PC-9 (cell line): ENCODE results near the gene ASIC4. TPM values are rescaled to one million over a fixed set of nuclear protein-coding genes. Genes with fewer than 3 reads are reported as not detected.

Experiments used
- BruUV-seq: library from RNA; stranded (reverse); fragments of 400-500 nt; replicated peaks from 2 replicates; lab custom pipeline; 2021; lab: Mats Ljungman, UMichigan
- CTCF ChIA-PET: fragments of 300-600 bp; sonication (Branson Sonifier 250); formaldehyde crosslinking; loops from one replicate; lab custom pipeline; 2022; ENCODE audit warnings: antibody characterized with exemption; lab: Charles Lee
- POLR2A ChIA-PET: fragments of 300-600 bp; sonication (Branson Sonifier 250); formaldehyde crosslinking; loops from one replicate; lab custom pipeline; 2022; ENCODE audit warnings: antibody characterized with exemption; ENCODE audit not compliant: unreplicated experiment; lab: Charles Lee
- DNase-seq, 2 experiments: peaks; one replicate each; pipeline versions ENCODE4 v3.0.0 to v3.0.0-alpha.2; 2015 to 2022; ENCODE audit warnings: mixed read lengths in 1 of 2
- H2AFZ ChIP-seq: fragments of 200-600 bp; sonication (generic); 2 replicates; pipeline ENCODE4 v1.8.1; 2017; ENCODE audit warnings: antibody characterized with exemption
- H3F3A ChIP-seq: fragments of 200-600 bp; sonication (generic); 2 replicates; pipeline ENCODE4 v1.8.1; 2017; ENCODE audit warnings: antibody characterized with exemption, mild to moderate bottlenecking, low read depth; ENCODE audit not compliant: insufficient read depth
- H3K27ac ChIP-seq: fragments of 200-600 bp; sonication (generic); 2 replicates; pipeline ENCODE4 v1.6.1; 2016; ENCODE audit warnings: mixed run types
- H3K27me3 ChIP-seq: fragments of 200-600 bp; sonication (generic); 2 replicates; pipeline ENCODE4 v1.6.1; 2016; ENCODE audit warnings: low read depth, mixed run types; ENCODE audit not compliant: insufficient read depth
- H3K36me3 ChIP-seq: fragments of 200-600 bp; sonication (generic); 2 replicates; pipeline ENCODE4 v1.6.1; 2016; ENCODE audit warnings: low read depth, mixed run types
- H3K4me1 ChIP-seq: fragments of 200-600 bp; sonication (generic); replicated peaks from 2 replicates; pipeline ENCODE4 v1.6.1; 2016; ENCODE audit warnings: mixed run types; ENCODE audit not compliant: insufficient read depth
- H3K4me2 ChIP-seq: fragments of 200-600 bp; sonication (generic); 2 replicates; pipeline ENCODE4 v1.6.1; 2017; ENCODE audit warnings: mixed run types
- H3K4me3 ChIP-seq: fragments of 200-600 bp; sonication (generic); 2 replicates; pipeline ENCODE4 v1.6.1; 2016; ENCODE audit warnings: mixed run types
- H3K79me2 ChIP-seq: fragments of 200-600 bp; sonication (generic); 2 replicates; pipeline ENCODE4 v1.6.1; 2017; ENCODE audit warnings: low read depth, mixed run types
- H3K9me2 ChIP-seq: fragments of 200-600 bp; sonication (generic); 2 replicates; pipeline ENCODE4 v1.8.1; 2017; ENCODE audit warnings: mild to moderate bottlenecking; ENCODE audit not compliant: insufficient read depth
- H3K9me3 ChIP-seq: fragments of 200-600 bp; sonication (generic); 2 replicates; pipeline ENCODE4 v1.8.1; 2016; ENCODE audit warnings: low read depth; ENCODE audit not compliant: insufficient read depth
- H4K20me1 ChIP-seq: fragments of 200-600 bp; sonication (generic); 2 replicates; pipeline ENCODE4 v1.8.1; 2017; ENCODE audit not compliant: insufficient read depth
- EZH2 ChIP-seq: fragments of 200-600 bp; sonication (generic); IDR thresholded peaks from 2 replicates; pipeline ENCODE4 v1.8.0; 2017; ENCODE audit warnings: antibody characterized with exemption, low read depth
- intact Hi-C: fragments of 100-400 bp; cut with micrococcal nuclease; formaldehyde crosslinking; loops from one replicate; pipeline ENCODE4 v1.10.0; 2022; ENCODE audit not compliant: unreplicated experiment
- total RNA-seq: library from RNA; stranded (reverse); gene quantifications from 2 replicates; pipeline ENCODE4 v1.2.3, GENCODE V29; 2021
- TF ChIP-seq, protein P1 (sequence below): fragments of 200-600 bp; sonication (generic); conservative IDR thresholded peaks from 2 replicates; pipeline ENCODE4 v1.6.1; 2017; ENCODE audit warnings: mixed run types, antibody characterized with exemption, mild to moderate bottlenecking, moderate library complexity

Gene ASIC4
- total RNA-seq, 1 experiment from 2014 or later, result 0.22 TPM

GRCh38 chr2:219480004-219480403, 34.3 kb upstream of the ASIC4 start:
- DNase-seq, result no peak
- intact Hi-C loops, result no loop called here
- H3K79me2 ChIP-seq, result no peaks in the 10 kb centered on the region
- H3K36me3 ChIP-seq, result no peaks in the 10 kb centered on the region
- no peaks in the 10 kb centered on the region for H3K4me1 ChIP-seq
- no peak overlapping the region for H3K4me2 ChIP-seq
- no peaks in the 10 kb centered on the region for H4K20me1 ChIP-seq
- ChIA-PET CTCF (no interaction called here), POLR2A (no interaction called here)
- no peak overlapping the region for H3K4me3 ChIP-seq
- TF ChIP-seq EZH2, result no peak
- TF ChIP-seq, protein P1, sequence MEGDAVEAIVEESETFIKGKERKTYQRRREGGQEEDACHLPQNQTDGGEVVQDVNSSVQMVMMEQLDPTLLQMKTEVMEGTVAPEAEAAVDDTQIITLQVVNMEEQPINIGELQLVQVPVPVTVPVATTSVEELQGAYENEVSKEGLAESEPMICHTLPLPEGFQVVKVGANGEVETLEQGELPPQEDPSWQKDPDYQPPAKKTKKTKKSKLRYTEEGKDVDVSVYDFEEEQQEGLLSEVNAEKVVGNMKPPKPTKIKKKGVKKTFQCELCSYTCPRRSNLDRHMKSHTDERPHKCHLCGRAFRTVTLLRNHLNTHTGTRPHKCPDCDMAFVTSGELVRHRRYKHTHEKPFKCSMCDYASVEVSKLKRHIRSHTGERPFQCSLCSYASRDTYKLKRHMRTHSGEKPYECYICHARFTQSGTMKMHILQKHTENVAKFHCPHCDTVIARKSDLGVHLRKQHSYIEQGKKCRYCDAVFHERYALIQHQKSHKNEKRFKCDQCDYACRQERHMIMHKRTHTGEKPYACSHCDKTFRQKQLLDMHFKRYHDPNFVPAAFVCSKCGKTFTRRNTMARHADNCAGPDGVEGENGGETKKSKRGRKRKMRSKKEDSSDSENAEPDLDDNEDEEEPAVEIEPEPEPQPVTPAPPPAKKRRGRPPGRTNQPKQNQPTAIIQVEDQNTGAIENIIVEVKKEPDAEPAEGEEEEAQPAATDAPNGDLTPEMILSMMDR, result no peak
- H3F3A ChIP-seq, result no peaks in the 10 kb centered on the region
- H3K9me2 ChIP-seq, result no peaks in the 10 kb centered on the region
- no peaks in the 10 kb centered on the region for H3K27me3 ChIP-seq
- BruUV-seq, result no TSS peak
- H3K27ac ChIP-seq, result no peak overlapping the region
- H3K9me3 ChIP-seq, result no peaks in the 10 kb centered on the region
- H2AFZ ChIP-seq, result no peak overlapping the region

DNA sequence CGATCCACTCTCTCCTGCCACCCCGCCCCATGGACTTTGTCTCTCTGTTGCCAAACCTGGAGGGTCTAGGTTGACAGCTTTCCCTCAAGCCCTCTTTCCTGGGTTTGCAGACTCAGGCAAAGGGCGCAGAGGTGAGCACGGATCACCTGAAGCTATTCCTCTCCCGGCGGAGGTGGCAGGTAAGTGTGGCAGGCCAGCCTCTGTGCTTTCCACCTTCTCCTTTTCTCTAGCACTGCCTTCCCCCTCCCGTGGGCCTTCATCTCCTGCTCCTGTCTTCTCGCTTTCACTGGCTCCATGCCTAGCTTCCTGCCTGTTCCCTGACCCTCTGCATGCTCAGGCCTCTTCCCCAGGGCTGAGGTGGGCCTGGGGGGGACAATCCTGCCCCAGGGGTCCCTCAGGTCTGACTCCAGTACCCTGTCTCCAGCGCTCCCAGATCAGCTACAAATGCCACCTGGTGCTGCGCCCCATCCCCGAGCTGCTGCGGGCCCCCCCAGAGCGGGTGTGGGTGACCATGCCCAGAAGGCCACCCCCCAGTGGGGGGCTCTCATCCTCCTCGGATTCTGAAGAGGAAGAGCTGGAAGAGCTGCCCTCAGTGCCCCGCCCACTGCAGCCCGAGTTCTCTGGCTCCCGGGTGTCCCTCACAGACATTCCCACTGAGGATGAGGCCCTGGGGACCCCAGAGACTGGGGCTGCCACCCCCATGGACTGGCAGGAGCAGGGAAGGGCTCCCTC, 31.4 kb upstream of the ASIC4 start:
- POLR2A ChIA-PET, result interaction anchor here (0.6 kb wide), 1 partner anchor 30 kb away, joined by 3 read pairs; no protein-coding TSS in a partner anchor
- DNase-seq, result no peak
- Histone ChIP-seq H3K4me1 (no peaks in the 10 kb centered on the region), H3K4me2 (no peak overlapping the region), H3K27me3 (no peaks in the 10 kb centered on the region), H3K27ac (no peak overlapping the region), H2AFZ (no peak overlapping the region), H4K20me1 (no peaks in the 10 kb centered on the region), H3K4me3 (no peak overlapping the region), H3K9me3 (no peaks in the 10 kb centered on the region), H3K79me2 (no peaks in the 10 kb centered on the region), H3K36me3 (no peaks in the 10 kb centered on the region), H3K9me2 (no peaks in the 10 kb centered on the region), H3F3A (no peaks in the 10 kb centered on the region)
- intact Hi-C loops, result no loop called here
- TF ChIP-seq, protein P1, result no peak
- no TSS peak for BruUV-seq
- CTCF ChIA-PET, result interaction anchor here (0.6 kb wide), 1 partner anchor 38 kb away, joined by 3 read pairs; no protein-coding TSS in a partner anchor

GRCh38 chr2:219483451-219484342, 30.6 kb upstream of the ASIC4 start:
- no peak overlapping the region for H3K4me2 ChIP-seq

More at GRCh38 chr2:219483451-219484342, 30.6 kb upstream of the ASIC4 start:
- POLR2A ChIA-PET, result no interaction called here
- H3K36me3 ChIP-seq, result no peaks in the 10 kb centered on the region
- DNase-seq, result no peak
- H3K4me3 ChIP-seq, result no peak overlapping the region
- no peak for TF ChIP-seq EZH2
- TF ChIP-seq, protein P1, result no peak
- no peaks in the 10 kb centered on the region for H3K9me3 ChIP-seq
- CTCF ChIA-PET, result no interaction called here
- no peak overlapping the region for H2AFZ ChIP-seq
- H3K4me1 ChIP-seq, result no peaks in the 10 kb centered on the region
- no peaks in the 10 kb centered on the region for H4K20me1 ChIP-seq
- no peaks in the 10 kb centered on the region for H3K27me3 ChIP-seq
- H3K9me2 ChIP-seq, result no peaks in the 10 kb centered on the region
- BruUV-seq, result no TSS peak
- H3F3A ChIP-seq, result no peaks in the 10 kb centered on the region
- no peaks in the 10 kb centered on the region for H3K79me2 ChIP-seq
- H3K27ac ChIP-seq, result no peak overlapping the region
- intact Hi-C loops, result no loop called here
